Activated CD4-positive, CD25-positive, alpha-beta regulatory T cell treated with anti-CD3 and anti-CD28 coated beads, Interleukin-2, amount 50 U/mL, for 72 hours (primary cell): ENCODE results near the gene CSRP1.
A peak's percentile ranks its signal among the peaks of the same experiment; 100 is the strongest.
"Not testable (repeated sequence)": the region's sequence is repeated elsewhere in the genome, so short reads cannot be mapped to it uniquely, and the experiment has no call there.

ENCODE experiments used
- DNase-seq: peaks from one replicate; pipeline ENCODE4 v3.0.0; 2021

CSRP1 gene

DNA sequence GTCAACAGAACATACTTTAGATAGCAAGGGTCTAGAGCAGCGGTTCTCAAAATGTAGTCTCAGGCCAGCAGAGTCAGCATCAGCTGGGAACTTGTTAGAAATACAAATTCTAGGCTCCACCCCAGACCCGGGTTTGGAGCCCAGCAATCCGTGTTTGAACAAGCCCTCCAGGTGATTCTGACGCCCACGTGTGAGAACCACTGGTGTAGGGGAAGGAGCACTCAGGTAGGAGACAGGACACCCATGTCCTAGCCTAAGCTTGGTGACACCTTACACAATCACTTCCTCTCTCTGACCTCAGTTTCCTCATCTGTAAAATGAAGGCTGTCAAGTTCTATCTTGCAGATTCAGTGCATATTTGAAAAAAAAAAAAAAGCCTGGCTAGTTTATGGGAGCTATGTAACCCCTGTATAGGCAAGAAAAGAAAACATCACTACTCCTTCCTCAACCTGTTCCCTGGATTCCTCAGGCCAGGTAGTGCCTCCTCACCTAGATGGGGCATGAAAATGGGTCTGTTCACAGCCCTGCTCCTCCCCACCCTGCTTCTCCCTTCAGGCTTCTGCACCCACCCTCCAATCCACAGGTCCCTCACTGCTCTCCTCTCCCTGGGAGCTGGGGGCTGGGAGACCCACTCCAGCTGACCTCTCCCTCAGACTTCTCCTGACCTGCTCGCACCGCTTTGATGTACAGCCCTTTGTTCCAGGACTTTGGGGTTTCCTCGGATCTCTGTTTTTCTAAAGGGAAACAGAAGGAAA, 30.8 kb downstream of the CSRP1 start:
- DNase-seq: no peak

GRCh38 chr1:201475130-201475529, 31.8 kb downstream of the CSRP1 start:
- no peak for DNase-seq

DNA sequence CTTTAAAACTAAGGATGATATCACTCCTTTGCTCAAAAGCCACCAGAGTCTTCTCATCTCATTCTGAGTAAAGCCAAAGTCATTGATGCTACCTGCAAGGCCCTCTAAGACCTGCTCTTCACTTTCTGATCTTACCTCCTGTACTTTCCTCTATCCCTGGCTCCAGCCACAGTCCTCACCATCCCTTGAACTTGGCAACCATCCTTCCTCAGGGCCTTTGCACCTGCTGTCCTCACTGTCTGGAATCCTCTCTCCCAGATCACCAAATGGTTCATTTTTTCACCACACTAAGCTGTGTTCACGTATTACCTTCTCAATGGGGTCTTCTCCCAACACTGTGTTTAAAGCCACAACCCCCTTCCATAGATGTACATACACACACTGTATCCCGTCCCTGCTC, 33.6 kb downstream of the CSRP1 start:
- DNase-seq: no peak

GRCh38 chr1:201472321-201472720, 34.6 kb downstream of the CSRP1 start:
- not testable (repeated sequence) for DNase-seq

- DNase-seq: no peak
Observed at GRCh38 chr1:201471772-201472171, 35.2 kb downstream of the CSRP1 start.

GRCh38 chr1:201470581-201470980, 36.3 kb downstream of the CSRP1 start:
- no peak for DNase-seq

DNA sequence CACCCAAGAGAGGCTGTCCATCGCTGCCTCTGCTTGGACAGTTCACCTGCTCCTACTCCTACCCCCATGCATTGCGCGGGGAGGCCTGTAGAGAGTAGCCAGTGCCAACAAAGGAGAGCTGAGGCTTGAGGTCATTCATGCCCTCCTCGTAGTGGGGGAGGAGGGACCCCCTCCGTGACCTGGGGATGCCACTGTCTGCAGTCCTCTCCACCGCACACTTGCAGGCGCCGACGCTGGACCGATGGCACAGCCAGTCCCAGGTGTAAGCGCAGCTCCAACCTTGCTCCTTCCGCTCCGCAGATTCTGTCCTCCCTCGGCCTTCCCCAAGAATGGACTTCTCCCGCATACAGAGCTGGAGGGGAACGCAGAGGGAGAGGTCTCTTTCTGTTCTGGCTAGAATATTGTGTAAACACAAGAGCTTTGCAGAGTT, 37.3 kb downstream of the CSRP1 start:
- no peak for DNase-seq

GRCh38 chr1:201468844-201469644, 37.9 kb downstream of the CSRP1 start, which contains the start of gene PHLDA3:
Gene PHLDA3 (minus strand): TSS chr1:201469188. CDS start chr1:201468786, 402 bp downstream.
- DNase-seq: peak; percentile 59

DNA sequence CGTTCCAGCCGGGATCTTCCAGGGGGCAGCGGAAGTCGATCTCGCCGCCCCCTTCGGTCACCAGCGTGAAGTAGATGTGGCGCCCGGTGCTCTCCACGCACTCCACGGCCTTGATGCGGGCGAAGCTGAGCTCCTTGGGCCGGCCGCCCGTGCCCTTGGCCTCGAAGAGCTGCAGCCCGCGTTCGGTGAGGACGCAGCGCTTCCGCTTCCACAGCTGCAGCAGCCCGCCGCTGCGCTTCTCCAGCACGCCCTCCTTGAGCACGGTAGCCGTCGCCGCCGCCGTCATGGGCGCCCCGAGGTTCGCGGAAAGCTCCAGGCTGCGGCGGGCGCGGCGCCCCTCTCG, 38.5 kb downstream of the CSRP1 start:
- no peak for DNase-seq

GRCh38 chr1:201466492-201466891, 40.4 kb downstream of the CSRP1 start:
- DNase-seq: no peak

- DNase-seq: no peak
Observed at GRCh38 chr1:201465698-201466290, 41.1 kb downstream of the CSRP1 start.

DNA sequence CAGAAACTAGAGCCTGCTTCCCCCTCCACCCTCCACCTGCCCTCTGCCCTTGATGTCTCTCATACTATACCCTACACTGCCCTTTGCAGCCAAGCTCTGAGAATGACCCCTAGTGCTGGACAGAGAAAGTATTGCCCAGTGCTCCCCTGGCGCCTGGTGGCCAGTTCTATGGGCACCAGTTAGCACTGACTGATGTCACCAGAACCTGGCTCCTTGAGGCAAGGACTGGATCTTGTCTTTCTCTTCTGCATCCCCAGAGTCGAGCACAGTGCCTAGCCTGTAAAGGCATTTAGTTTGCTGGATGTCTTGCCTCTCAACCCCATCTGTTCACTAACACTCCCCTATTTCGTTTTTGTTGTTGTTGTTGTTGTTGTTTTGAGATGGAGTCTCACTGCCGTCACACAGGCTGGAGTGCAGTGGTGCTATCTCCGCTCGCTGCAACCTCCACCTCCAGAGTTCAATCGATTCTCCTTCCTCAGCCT, 43.8 kb downstream of the CSRP1 start:
- no peak for DNase-seq

- DNase-seq: no peak
Observed at GRCh38 chr1:201461645-201462441, 45.1 kb downstream of the CSRP1 start.

DNA sequence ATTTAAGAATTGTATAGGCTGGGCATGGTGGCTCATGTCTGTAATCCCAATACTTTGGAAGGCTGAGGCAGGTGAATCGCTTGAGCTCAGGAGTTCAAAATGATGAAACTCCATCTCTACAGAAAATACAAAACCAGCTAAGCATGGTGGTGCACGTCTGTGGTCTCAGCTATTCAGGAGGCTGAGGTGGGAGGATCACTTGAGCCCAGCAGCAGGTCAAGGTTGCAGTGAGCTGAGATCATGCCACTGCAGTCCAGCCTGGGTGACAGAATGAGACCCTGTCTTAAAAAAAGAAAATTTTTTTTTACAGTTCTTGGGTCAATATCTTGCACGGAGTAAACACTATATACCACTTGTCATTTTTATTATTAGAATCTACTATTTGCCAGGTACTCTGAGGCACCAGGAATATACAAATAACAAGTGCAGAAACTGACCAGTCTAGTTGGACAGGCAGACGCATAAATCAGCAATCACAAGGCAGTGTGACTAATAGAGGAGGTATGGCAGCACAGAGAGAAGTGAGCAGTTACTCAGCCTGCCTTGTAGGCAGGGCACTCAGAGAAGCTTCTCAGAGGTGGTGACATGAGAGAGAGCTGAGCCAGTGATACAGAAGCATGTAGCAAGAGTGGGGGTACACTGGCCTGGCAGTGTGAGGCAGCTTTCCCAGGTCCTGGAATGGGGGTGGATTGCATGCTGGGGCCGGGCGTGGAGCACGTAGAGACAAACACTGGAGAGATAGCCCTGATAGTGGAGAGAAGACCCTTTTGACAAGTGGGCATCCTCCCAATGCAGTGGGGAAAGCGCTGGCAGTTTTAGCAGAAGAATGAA, 45.9 kb downstream of the CSRP1 start:
- DNase-seq: no peak

- DNase-seq: no peak
Observed at GRCh38 chr1:201459775-201460174, 47.1 kb downstream of the CSRP1 start.

- DNase-seq: no peak
Observed at GRCh38 chr1:201459052-201459451, 47.9 kb downstream of the CSRP1 start.

GRCh38 chr1:201457508-201457960, 49.4 kb downstream of the CSRP1 start:
- DNase-seq: no peak

- DNase-seq: no peak
Observed at GRCh38 chr1:201456499-201457309, 50.2 kb downstream of the CSRP1 start.

DNA sequence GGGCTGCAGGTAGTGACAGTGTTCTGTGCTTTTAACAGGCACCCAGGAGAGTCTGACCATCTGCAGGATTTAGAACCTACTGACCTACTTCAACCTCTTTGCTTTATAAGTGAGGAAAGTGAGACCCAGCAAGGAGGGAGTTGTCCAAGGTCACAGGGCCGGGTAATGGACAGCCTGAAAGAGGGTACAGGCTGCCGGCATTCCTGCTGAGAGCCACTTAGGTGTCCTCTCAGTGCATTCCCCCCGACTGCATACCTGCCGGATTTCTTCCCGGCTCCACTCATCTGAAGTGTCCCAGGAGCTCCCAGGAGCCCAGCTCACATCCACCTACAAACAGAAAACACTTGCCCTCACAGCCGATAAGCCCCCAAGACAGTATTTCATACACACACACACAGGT, 51.8 kb downstream of the CSRP1 start:
- no peak for DNase-seq

DNA sequence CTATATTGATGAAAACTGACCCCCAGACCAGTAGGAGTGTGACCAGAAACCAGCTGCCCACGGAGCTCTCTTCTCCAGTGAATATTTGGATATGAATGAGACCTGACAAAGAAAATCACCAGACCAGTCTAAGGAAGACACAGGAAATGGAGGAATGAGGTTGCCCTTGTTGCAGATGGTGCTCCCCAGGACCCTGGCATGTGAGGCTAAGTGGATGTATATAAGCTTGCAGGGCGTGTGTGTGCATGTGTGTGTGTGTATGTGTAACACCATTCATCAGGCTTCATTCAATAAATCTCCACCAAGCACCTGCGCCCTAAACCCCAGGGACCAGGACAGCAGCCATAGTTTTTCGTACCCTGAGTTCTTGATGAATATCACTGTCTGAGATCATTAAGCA, 52.3 kb downstream of the CSRP1 start:
- DNase-seq: no peak

- DNase-seq: no peak
Observed at GRCh38 chr1:201452866-201453265, 54.1 kb downstream of the CSRP1 start.
